ENCODE measurements around the gene MDFI. TPM values are rescaled to one million over a fixed set of nuclear protein-coding genes. Genes with fewer than 3 reads are reported as not detected.

Gene MDFI
- polyA plus RNA-seq, 1 experiment: 0.19 TPM

DNA sequence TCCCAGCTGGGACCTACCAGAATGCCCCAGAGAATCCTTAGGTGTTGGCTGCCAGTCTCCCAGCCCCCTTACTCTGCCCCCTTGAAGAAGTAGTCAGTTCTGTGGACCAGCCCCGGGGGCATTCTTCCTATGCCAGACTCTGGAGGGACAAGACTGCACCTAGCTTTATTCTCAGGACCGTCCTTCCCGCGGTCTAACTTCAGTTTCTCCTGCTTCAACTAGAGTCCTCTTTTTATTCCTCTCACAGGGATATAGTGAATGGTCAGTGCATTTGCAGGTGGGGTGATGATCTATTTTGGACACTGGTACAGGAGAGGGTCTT lies 35.9 kb upstream of the MDFI start:
- Histone ChIP-seq H3K9me3 (ENCODE audit: control insufficient read depth, insufficient read depth, low read length) (no peaks in the 10 kb centered on the region), H3K27ac (ENCODE audit: low read depth, low read length) (no peak overlapping the region), H3K27me3 (ENCODE audit: control insufficient read depth, insufficient read depth, low read length) (no peaks in the 10 kb centered on the region), H3K4me3 (ENCODE audit: low read depth, low read length) (no peak overlapping the region)
- ChIA-PET CTCF (interaction anchor here (0.6 to 14.3 kb wide), 64 partner anchors 8 to 442 kb away, joined by 3 to 195 read pairs (median 5); partner anchors contain the start of genes FRS3, TFEB and TOMM6), POLR2A (interaction anchor here (1.0 to 1.5 kb wide), 3 partner anchors 80 to 235 kb away, joined by 4 to 8 read pairs (median 7); no protein-coding TSS in a partner anchor)
- DNase-seq (ENCODE audit: low read depth, low spot score): no peak
- no peak for TF ChIP-seq CTCF (IDR thresholded peaks at IDR 0.05; ENCODE audit: low read depth, low read length)

GRCh38 chr6:41602864-41603608 lies 35.2 kb upstream of the MDFI start:
- no peaks in the 10 kb centered on the region for H3K27me3 ChIP-seq (ENCODE audit: control insufficient read depth, insufficient read depth, low read length)
- peak; percentile 94 for TF ChIP-seq CTCF (IDR thresholded peaks at IDR 0.05; ENCODE audit: low read depth, low read length)
- H3K4me3 ChIP-seq (ENCODE audit: low read depth, low read length): peak overlapping the region; percentile 27
- peak; percentile 57 for DNase-seq (ENCODE audit: low read depth, low spot score)
- H3K27ac ChIP-seq (ENCODE audit: low read depth, low read length): peak overlapping the region; percentile 21
- H3K9me3 ChIP-seq (ENCODE audit: control insufficient read depth, insufficient read depth, low read length): no peaks in the 10 kb centered on the region
- CTCF ChIA-PET: interaction anchor here (0.6 to 14.3 kb wide), 64 partner anchors 9 to 441 kb away, joined by 3 to 195 read pairs (median 5); partner anchors contain the start of genes FRS3, TFEB and TOMM6
- POLR2A ChIA-PET: interaction anchor here (1.0 to 1.5 kb wide), 3 partner anchors 79 to 235 kb away, joined by 4 to 8 read pairs (median 7); no protein-coding TSS in a partner anchor

DNA sequence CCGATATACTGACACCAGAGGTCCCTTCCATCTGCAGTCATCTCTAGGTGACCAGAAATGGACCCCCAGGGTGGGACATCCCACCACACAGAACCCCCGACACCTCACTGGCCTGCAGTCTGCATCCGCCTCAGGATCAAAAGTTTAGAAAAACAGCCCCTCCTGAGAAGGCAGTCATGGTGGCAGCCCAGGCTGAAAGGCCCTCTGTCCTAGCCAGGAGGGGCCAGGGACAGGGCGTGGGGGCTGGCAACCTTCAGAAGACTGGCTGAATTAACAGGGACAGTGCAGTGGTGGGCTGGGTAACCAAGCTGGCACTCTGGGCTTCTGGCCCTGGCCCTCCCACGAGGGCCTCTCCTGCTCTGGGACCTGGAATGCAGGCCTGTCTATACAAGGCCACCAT lies 34.3 kb upstream of the MDFI start:
- ChIA-PET CTCF (interaction anchor here (2.2 to 14.3 kb wide), 5 partner anchors 10 to 233 kb away, joined by 17 to 195 read pairs (median 73); no protein-coding TSS in a partner anchor), POLR2A (no interaction called here)
- TF ChIP-seq CTCF (IDR thresholded peaks at IDR 0.05; ENCODE audit: low read depth, low read length): no peak
- DNase-seq (ENCODE audit: low read depth, low spot score): no peak
- no peak overlapping the region for H3K27ac ChIP-seq (ENCODE audit: low read depth, low read length)
- no peaks in the 10 kb centered on the region for H3K27me3 ChIP-seq (ENCODE audit: control insufficient read depth, insufficient read depth, low read length)
- H3K4me3 ChIP-seq (ENCODE audit: low read depth, low read length): no peak overlapping the region
- no peaks in the 10 kb centered on the region for H3K9me3 ChIP-seq (ENCODE audit: control insufficient read depth, insufficient read depth, low read length)

- no peak overlapping the region for H3K4me3 ChIP-seq (ENCODE audit: low read depth, low read length)
- no peak for TF ChIP-seq CTCF (IDR thresholded peaks at IDR 0.05; ENCODE audit: low read depth, low read length)
- POLR2A ChIA-PET: interaction anchor here (0.7 kb wide), 1 partner anchor 129 kb away, joined by 5 read pairs; no protein-coding TSS in a partner anchor
- no peaks in the 10 kb centered on the region for H3K9me3 ChIP-seq (ENCODE audit: control insufficient read depth, insufficient read depth, low read length)
- DNase-seq (ENCODE audit: low read depth, low spot score): no peak
- H3K27ac ChIP-seq (ENCODE audit: low read depth, low read length): no peak overlapping the region
- H3K27me3 ChIP-seq (ENCODE audit: control insufficient read depth, insufficient read depth, low read length): no peaks in the 10 kb centered on the region
- CTCF ChIA-PET: interaction anchor here (0.7 to 1.5 kb wide), 6 partner anchors 76 to 237 kb away, joined by 3 to 13 read pairs (median 5); partner anchors contain the start of gene TOMM6
Observed at GRCh38 chr6:41605649-41606048, 32.6 kb upstream of the MDFI start.

DNA sequence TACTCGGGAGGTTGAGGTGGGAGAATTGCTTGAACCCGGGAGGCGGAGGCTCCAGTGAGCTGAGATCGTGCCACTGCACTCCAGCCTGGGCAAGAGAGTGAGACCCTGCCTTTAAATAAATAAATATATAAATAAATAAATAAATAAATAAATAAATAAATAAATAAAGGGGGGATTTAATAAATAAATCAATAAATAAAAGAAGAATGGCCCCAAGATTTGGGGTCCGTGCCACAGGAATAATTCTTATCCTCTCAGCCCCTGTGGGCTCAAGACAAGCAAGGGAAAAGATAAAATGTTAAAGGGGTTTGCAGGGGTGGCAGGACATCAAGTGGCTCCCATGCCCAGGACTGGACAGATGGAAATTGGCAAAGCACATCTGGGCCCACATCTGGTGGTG lies 31.2 kb upstream of the MDFI start:
- no peak for TF ChIP-seq CTCF (IDR thresholded peaks at IDR 0.05; ENCODE audit: low read depth, low read length)
- H3K27ac ChIP-seq (ENCODE audit: low read depth, low read length): no peak overlapping the region
- no peaks in the 10 kb centered on the region for H3K9me3 ChIP-seq (ENCODE audit: control insufficient read depth, insufficient read depth, low read length)
- no peak overlapping the region for H3K4me3 ChIP-seq (ENCODE audit: low read depth, low read length)
- ChIA-PET CTCF (interaction anchor here (1.3 to 1.4 kb wide), 2 partner anchors 76 to 238 kb away, joined by 7 to 13 read pairs; no protein-coding TSS in a partner anchor), POLR2A (no interaction called here)
- no peaks in the 10 kb centered on the region for H3K27me3 ChIP-seq (ENCODE audit: control insufficient read depth, insufficient read depth, low read length)
- DNase-seq (ENCODE audit: low read depth, low spot score): no peak

Measured in AG04450 (cell line).